T-helper 22 cell (primary cell): ENCODE data around the gene GGT7.
"Not testable (repeated sequence)": the region's sequence is repeated elsewhere in the genome, so short reads cannot be mapped to it uniquely, and the experiment has no call there.

Experiments used
- DNase-seq: peaks from one replicate; pipeline ENCODE4 v3.0.0-alpha.2; 2020; ENCODE audit warnings: low read depth

GGT7 gene

DNA sequence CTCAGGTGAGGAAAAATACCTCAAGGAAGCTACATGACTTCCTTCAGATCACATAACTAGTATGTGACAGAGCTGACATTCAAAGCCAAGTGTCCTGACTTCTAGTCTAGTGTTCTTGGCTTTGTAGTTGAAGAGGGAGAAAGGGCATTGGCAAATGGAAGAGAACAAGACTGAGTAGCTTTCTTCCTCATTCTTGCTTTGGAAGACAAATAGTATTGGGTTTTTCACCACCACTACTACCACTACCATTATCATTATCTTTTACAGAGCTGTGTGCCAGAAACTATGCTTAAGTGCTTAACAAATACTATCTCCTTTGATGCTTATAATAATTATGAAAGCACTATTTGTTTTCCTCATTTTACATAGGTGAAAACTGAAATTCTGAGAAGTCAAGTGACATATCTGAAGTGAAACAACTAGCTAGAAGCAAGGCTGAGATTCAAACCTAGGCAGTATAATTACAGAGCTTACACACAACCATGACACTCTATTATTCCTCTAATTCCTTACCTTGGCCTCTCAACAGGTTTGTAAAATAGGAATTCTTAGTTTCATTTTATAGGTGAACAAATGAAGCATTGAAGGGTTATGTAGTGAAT, 10.5 kb upstream of the GGT7 start:
- no peak for DNase-seq

DNA sequence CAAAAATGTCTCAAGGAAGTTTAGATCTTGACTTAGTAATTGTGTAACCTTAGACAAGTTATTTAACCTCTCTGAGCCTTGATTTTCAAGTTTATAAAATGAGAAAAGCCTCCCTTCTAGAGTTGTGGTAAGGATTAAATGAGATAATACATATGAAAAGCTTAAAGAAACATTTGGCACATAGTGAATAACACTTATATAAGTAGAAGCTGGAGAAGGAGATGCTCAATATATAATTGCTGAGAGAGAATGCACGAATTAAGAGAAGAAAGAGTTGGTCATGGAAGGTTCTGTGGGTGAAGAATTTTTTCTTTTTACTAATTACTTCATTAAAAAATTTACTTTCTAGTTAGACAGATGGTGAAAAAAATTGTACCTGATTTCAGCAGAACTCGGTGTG, 9.0 kb upstream of the GGT7 start:
- no peak for DNase-seq

DNA sequence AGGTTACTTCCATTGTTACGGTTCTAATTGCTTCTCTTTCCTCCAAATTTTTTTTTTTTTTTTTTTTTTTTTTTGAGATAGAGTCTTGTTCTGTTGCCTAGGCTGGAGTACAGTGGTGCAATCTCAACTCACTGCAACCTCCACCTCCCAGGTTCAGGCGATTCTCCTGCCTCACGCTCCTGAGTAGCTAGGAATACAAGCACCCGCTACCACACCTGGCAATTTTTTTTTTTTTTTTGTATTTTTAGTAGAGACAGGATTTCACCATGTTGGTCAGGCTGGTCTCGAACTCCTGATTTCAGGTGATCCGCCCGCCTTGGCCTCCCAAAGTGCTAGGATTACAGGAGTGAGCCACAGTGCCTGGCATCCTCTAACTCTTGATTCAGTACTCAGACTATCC, 8.3 kb upstream of the GGT7 start:
- not testable (repeated sequence) for DNase-seq

- no peak for DNase-seq
Observed at GRCh38 chr20:34880215-34880850, 7.7 kb upstream of the GGT7 start.

- peak; percentile 90 for DNase-seq
Observed at GRCh38 chr20:34876406-34877282, 4.0 kb upstream of the GGT7 start, which contains the start of gene ACSS2. TSS of gene ACSS2 (plus strand) at chr20:34876612. CDS start at chr20:34876646, 34 bp downstream.

GRCh38 chr20:34875642-34876405, 3.2 kb upstream of the GGT7 start:
- no peak for DNase-seq

DNA sequence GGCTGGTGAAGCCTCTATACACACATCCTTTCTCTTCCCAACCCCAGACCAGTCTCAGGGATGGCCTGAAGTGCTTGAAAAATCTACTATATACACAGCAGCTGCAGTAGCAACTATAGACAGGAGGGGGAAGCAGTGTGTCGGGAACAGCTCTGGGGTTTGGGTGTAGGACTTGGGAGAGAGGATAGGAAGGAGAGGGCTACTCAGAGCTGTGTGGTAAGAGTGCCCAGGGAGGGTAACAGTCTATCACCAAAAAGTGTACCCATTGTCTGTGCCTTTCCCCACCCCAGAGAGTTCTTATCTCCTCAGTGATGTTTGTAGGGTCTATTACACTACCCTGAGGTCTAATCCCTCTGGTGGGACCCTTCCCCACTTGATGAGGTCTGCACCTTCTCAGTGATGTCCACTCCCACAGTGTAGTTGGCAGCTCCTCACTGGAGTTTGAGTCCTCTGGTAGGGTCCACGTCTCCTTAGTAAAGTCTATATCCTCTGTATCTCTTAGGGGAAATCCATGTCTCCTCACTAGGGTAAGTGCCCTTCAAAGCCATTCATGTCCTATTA, 1.5 kb upstream of the GGT7 start:
- no peak for DNase-seq

DNA sequence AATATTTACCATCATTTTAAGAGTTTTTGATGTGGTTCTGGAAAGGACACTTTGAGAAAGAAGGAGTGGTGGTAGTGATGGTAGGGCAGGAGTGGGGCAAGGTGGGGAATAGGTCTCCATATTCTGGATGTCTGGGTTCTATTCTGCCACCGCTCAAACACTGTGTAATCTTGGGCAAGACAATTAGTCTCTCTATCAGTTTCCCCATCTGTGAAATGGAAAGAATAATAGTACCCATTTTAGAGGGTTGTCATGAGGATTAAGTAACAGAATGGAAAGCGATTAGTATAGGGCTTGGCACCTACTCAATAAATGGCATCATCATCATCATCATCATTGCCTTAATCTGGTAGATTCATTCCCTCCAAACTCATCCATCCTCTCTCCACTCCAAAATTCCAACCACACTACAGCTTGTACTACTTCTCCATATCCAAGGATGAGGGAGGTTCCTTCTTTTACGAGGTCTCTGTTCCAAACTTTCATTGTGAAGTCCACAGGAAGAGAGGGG, 982 bp upstream of the GGT7 start:
- DNase-seq = no peak

- no peak for DNase-seq
Observed at GRCh38 chr20:34871966-34872621, 562 bp downstream of the GGT7 start.

- no peak for DNase-seq
Observed at GRCh38 chr20:34871320-34871926, 1.2 kb downstream of the GGT7 start.

- no peak for DNase-seq
Observed at GRCh38 chr20:34864216-34864615, 8.4 kb downstream of the GGT7 start.

DNA sequence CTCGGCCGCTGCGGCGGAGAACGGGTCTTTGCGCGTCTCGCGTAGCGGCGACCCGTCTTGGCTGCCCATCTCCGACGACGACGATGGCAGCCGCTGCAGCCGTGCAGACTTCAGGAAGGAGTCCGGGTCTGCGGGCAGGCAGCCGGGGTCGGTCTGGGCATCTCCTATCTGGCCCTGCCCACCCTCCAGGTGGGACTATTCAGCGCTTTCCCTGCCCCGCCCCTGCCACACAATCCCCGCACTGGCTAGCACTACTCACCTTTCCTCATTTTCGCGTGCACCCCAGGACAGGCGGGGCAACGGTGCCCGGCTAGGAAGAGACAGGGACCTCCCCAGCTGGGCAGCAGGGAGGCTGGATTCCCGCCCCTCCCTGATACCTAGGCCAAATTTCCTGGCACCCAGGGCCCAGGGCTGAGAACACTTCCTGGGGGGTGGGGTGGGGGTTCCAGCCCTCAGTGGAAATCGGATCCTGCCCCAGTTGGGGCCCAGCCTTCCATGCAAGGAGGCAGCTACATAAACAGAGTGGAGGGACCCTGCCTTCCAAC, 9.2 kb downstream of the GGT7 start:
- no peak for DNase-seq

- no peak for DNase-seq
Observed at GRCh38 chr20:34862724-34863123, 9.9 kb downstream of the GGT7 start.

DNA sequence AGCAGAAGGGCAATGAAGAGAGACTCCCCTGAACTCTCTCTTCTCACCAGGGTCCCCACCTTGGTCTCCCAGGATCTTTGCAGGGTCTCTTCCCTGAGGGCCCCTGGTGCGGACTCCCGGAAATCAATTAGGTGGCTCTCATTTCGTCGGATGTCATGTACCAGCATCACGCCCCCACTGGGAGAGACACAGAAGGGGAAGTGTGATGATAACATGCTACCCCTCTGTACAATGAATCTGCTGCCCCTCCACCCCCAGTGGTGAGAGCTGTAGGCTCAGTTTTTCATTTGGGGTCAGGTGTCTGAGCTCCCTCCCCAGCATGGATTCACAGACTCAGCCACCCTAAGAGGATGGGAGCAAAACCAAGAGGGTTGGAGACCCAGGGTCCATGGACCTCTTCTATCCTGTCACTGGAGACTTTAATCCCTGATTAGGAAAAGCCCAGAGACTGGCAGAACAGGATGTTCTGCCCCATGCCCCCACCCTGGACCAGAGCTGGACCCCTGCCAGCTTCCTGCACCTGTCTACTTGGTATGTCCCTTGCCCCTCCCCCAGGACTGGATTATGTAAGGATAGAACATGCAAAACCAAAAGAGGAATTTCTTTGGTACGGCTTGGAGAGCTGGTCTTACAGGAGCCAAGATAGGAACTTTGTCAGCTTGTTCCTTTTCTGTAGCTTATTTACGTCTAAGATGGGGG, 11.1 kb downstream of the GGT7 start:
- DNase-seq = no peak

DNA sequence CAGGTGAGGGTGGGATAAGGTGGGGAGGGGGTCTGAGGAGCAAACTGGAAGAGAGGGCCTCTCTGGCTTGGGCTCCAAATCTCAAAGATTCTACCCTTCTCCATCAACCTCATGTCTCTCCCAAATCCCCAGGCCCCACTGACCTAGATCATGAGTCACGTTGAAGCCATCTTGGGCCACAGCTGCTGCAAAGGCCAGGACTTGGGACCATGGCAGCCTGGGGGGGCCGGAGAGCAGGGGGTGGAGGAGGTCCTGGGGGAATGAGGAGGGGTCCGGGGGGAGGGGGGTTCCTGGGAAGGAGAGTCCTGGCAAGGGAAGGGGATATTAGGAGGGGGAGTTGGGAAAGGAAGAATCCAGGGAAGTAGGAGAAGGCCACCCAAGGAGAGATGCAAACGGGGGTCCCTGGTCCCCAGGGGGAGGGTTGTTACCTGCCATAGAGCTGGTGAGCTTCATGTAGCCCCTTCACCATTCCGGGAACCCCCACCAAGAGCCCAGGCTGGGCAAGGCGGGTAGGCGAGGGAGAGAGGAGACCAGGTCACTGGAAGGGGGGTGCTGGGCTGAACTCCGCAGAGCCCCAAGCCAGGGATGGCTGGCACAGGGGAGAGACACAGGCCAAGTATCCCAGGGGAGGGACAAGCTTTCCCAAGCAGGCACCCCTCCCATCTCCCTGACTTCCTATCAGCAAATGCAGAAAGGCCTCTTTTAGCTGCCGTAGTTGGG, 12.7 kb downstream of the GGT7 start:
- no peak for DNase-seq

DNA sequence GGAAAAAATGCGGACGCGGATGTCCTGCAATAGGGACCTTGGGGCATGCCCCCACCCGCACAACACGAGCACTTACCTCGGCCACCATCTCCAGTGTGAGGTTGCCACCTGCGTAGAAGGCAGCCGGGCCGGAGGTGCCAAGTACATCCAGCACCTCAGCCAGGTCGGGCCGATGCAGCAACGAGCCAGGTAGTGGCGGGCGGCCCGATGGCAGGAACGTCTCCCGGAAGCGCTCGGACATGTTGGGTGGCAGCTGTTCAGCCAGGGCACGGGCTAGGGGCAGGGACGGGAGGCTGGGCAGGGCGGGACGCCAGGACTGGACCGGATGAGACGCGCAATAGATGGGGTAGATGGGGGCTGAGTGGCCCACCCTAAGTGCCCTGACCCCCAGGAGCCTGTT, 13.3 kb downstream of the GGT7 start:
- DNase-seq = no peak

DNA sequence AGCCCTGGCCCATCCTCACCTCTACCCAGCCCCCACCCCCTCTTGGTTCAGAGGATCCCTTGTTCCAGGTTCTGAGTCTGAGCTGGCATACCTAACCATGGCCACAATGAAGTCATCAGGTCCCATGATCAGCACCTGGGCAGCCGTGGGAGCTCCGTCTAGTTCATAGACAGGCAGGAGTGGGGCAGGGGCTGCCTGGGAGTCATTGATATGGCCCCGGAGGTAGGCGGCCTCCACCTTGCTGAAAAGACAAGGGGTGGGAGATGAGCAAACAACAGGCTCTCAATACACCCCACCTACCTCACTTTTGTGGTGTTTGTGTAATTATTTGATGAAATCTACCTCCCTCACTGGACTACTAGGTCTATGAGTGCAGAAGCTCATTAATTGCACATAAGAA, 20.4 kb downstream of the GGT7 start:
- DNase-seq = no peak

GRCh38 chr20:34850969-34851368, 21.7 kb downstream of the GGT7 start:
- no peak for DNase-seq

- no peak for DNase-seq
Observed at GRCh38 chr20:34849778-34850177, 22.9 kb downstream of the GGT7 start.
